GM21786 (cell line): ENCODE data around the gene ASB1.
A peak's percentile ranks its signal among the peaks of the same experiment; 100 is the strongest.

Source experiments
- ATAC-seq: cut with Tn5 transposase; IDR thresholded peaks from one replicate; pipeline ENCODE4 v1.9.1; 2021; ENCODE audit not compliant: unreplicated experiment

Gene ASB1, protein sequence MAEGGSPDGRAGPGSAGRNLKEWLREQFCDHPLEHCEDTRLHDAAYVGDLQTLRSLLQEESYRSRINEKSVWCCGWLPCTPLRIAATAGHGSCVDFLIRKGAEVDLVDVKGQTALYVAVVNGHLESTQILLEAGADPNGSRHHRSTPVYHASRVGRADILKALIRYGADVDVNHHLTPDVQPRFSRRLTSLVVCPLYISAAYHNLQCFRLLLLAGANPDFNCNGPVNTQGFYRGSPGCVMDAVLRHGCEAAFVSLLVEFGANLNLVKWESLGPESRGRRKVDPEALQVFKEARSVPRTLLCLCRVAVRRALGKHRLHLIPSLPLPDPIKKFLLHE

GRCh38 chr2:238426568-238427434, at the start of gene ASB1:
Gene ASB1, plus strand, starts transcription at chr2:238426927. Its CDS starts 144 bp downstream, at chr2:238427071.
- ATAC-seq, result peak; percentile 86

DNA sequence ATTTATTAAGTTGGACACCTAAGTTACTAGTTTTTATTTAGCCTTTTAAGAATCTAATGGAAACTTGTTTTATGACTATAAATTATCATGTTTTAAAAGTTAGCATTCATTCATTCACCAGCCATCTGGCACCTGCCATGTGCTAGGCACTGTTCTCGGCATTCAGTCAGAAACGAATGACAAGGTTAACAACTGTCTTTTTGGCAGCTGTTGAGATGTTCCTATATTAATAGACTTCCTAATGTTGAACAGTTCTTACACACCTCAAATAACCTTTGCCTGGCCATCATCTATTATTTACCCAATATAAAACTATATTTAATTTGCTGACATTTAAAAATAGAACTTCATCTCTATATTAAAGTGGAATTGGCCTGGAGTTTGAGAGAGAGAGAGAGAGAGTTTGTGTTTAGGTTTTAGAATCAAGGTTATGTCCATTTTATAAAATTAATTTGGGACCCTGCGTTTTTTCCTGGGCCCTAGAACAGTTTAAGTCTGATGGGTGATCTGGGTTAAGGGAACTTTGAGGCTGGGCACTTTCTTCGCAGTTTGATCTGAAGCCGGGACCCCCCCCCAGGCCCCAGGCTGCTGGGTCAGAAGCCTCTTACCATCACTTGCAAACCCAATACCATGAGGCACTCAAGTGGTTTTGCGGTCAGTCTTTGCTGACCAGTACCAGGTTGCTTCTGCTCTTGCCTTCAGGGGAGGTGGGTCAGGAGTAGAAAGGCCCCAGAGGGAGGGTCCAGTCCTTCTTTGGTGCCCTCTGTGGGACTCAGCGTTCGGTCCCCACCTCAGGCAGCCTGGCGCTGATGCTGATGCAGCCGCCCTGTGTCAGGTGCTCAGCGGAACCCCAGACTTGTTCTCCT, 48.3 kb upstream of the ASB1 start:
- no peak for ATAC-seq

DNA sequence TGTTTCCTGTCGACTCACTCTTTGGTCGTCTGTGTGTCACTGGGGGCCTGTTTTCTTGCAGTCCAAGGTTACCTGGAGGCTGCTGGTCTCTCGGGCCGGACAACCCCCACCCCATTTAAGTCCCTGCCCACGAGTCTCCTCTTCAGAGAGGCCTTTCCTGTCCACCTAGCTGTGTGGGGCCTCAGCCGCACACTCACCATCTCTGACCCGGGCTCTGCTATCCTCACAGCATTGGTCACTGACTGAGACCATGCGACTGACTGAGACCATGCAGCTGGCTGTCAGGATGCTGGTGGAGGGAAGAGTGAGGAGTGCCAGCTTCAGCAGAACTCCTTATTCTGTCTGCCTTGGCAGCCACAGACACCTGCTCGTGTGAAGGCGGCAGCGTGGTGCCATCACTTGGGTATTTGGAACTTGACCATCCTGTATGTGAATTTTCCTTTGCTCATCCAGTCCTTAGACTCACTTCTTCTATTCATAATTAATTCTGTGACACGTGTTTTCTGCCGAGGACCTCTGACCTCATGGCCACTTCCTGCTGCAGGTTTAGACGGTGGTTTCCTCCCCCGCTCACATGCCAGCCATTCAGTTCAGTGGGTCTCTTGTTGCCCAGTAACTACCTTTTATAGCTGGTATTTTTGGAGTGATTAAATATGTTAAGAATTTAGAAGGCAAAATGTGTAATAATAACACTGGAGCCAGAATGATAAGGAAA, 47.5 kb upstream of the ASB1 start:
- ATAC-seq, result no peak

DNA sequence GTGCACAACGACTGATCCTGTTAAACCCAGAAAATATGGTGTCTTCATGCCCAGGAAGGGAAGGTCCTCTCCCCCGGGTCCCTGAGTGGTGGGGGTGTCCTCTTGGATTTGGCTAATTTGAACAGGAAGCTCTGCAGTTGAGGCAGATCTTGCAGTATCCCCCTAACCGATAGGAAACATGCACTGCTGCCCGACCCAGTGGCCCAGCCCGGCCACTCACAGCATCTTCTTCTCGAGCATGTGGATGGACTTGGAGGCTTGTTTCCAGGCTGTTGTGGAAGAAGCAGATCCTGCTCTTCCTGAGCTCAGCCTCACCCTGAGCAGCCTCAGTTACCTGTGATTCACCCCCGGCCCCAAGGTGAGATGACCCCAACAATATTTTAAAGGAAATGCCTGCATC, 46.4 kb upstream of the ASB1 start:
- no peak for ATAC-seq

DNA sequence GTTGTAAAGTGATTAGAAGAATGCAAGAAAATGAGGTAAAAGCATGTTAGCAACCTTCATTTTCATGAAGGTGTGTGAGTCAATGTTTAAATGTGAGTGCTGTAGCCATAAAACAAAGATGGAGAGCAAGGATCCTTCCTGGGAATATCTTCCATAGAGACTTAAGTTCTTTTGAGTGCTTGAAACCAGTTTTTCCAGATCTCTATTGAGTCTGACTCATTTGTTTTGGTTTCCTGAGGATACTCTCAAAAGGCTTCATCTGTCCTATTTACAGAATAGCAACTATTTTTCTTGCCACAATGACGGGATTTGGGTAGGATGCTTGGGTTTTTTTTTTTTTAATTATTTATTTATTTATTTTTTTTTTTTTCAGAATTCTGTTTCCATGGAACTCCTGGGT, 45.9 kb upstream of the ASB1 start:
- no peak for ATAC-seq

- ATAC-seq, result no peak
These were observed 45.2 kb upstream of the ASB1 start for GRCh38 chr2:238381341-238382115.

- ATAC-seq, result no peak
These were observed 44.3 kb upstream of the ASB1 start for GRCh38 chr2:238382381-238382781.

- ATAC-seq, result no peak
These were observed 43.6 kb upstream of the ASB1 start for GRCh38 chr2:238383135-238383534.

DNA sequence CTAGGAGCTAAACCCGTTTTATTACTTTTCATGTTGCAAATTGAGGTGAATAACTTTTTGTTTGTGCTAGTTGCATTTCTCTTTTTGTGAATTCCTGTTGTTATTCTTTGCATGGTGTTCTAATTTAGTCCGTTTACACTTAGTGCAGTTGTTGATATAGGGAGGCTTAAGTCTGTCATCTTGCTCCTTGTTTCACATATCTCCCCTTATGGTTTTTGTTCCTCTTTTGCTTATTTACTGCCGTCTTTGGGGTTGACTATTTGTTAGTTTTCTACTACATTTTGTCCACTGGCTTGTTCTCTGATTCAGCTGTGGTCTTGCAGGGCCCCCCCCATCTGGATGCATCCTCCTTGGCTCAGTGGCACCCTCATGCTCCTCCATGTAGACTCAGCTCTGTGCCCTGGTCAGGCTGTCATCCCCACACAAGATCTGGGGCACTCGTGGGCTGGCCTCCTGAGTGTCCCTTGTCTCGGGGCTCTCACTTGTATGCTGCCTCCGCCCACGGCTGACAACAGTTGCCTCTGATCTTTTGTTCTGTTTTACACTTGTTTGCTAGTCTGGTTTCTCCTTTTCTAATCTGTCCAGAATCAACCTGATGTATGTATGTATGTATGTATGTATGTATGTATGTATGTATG, 42.9 kb upstream of the ASB1 start:
- no peak for ATAC-seq

GRCh38 chr2:238387332-238387731, 39.4 kb upstream of the ASB1 start:
- no peak for ATAC-seq

DNA sequence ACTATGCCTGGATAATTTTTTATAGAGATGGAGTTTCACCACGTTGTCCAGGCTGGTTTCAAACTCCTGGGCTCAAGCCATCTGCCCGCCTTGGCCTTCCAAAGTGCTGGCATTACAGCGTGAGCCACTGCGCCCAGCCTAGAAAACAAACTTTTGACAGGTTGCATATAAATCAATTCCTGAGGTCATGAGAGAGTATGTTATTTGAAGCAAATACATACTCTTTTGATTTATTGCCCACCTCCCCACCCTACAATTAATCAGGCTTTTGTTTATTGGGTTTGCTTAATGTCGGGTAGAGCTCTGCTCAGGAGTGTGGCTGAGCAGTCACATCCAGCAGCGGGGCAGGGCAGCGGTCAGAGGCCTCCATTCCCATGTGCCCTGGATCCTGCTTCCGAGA, 37.9 kb upstream of the ASB1 start:
- ATAC-seq, result no peak

DNA sequence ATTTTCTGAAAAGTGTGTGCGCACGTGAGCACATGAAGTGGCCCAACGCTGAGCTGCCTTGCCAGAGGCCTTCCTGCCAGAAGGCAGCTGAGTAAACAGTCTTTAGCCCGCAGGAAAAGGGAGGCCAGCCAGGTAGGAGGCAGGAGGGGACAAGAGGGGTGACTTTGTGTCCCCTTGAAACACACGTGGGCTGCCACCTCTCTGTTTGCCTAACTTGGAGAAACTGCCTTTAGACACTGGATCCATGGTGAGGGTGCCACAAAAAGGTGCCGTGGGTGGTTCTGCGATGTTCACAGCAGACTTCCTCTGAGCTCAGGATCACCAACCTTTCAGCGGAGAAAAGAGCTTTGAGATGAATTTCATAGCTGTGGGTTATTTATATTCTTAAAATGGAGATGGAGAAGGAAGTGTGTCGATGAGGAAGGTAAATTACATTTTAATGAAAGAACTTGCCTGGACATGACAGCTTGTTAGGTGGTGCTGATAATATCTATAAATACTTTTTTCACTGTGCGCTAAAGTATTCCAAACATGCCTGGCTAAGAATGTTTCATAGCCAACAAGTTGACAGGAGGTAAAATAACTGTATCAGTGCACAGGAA, 36.6 kb upstream of the ASB1 start:
- no peak for ATAC-seq

DNA sequence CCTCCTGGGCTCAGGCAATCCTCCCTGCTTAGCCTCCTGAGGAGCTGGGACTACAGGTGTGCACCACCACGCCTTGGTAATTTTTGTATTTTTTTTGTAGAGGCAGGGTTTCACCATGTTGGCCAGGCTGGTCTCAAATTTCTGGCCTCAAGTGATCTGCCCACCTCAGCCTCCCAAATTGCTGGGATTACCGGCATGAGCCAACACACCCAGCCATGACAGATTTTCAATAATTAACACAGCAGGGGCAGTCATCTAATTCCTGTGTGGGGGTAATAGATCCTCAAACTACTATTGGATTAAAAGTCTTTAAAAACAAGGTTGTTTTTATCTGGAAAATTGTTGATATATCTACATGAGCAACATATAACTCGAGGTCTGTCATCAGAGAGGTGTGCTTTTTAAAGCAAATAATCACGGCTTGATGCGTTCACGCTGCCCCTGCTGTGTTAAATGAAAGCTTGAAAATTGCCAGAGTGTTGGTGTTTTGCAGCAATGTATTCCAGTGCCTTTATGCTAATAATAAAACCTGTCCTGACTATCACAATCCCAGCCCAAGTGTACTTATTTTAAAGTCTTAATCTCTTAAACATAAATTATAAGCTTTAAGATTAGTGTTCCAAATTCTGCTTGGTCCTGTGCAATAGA, 35.6 kb upstream of the ASB1 start:
- ATAC-seq, result no peak

- ATAC-seq, result no peak
These were observed 30.1 kb upstream of the ASB1 start for GRCh38 chr2:238396663-238397062.

- ATAC-seq, result no peak
These were observed 29.4 kb upstream of the ASB1 start for GRCh38 chr2:238397356-238397755.

DNA sequence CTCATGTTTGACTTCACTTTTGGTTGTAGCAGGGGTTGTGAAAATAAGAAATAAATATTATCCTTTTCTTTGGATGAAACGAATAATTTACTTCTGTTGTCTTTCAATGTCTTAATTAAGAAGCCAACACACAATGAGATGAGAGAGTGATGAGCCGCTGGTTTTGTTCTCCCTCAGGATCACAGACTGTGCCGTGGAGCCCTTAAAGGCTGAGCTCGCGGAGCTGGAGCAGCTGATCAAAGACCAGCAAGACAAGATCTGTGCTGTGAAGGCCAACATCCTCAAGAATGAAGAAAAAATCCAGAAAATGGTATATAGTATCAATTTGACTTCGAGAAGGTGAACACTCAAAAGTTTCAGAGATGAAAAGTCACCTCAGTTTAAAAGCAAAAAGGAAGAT, 28.1 kb upstream of the ASB1 start:
- no peak for ATAC-seq

- no peak for ATAC-seq
These were observed 27.6 kb upstream of the ASB1 start for GRCh38 chr2:238399094-238399493.

DNA sequence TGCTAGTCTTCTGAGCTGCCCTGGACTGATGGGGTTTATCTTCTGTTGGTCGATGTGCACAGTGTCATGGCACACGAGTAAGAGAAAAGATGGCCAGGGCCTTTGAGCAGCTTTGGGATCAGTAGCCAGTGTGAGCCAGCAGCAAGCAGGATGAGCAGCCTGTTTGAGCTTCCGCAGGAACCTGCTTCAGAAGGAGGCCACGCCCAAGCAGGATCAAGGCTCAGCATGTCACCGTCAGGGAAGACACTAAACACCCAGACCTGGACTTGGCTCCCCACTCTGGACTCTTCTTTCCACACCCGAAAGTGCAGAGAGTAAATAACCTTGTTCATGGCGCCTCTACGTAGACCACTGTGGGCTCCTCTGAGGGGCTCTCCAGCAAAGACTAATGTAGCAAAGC, 25.2 kb upstream of the ASB1 start:
- no peak for ATAC-seq
